IMR-90 (cell line): ENCODE results near the gene C3AR1. TPM values are rescaled to one million over a fixed set of nuclear protein-coding genes. Genes with fewer than 3 reads are reported as not detected.

ENCODE experiments used
- ATAC-seq: fragments of 200-7000 bp; cut with Tn5 transposase; 2 replicates; pipeline ENCODE4 v1.9.1; 2020; ENCODE audit warnings: low read depth, mild to moderate bottlenecking, moderate library complexity
- BruUV-seq: library from RNA; stranded (reverse); fragments of 400-500 nt; replicated peaks from 2 replicates; lab custom pipeline; 2021; lab: Mats Ljungman, UMichigan
- CTCF ChIA-PET: fragments of 300-600 bp; formaldehyde crosslinking; extraction: SDS; loops from one replicate; lab custom pipeline; 2021; ENCODE audit warnings: antibody characterized with exemption; lab: Yijun Ruan, JAX
- POLR2A ChIA-PET: fragments of 300-600 bp; sonication (Branson Sonifier 250); formaldehyde crosslinking; loops from one replicate; lab custom pipeline; 2022; ENCODE audit warnings: antibody characterized with exemption; ENCODE audit not compliant: unreplicated experiment; lab: Charles Lee
- DNase-seq: peaks from one replicate; pipeline ENCODE4 v3.0.0; 2013
- H2AFZ ChIP-seq: replicated peaks from 2 replicates; pipeline ENCODE3; 2013; ENCODE audit warnings: low read length, mild to moderate bottlenecking; ENCODE audit not compliant: poor library complexity
- H2AK5ac ChIP-seq: 2 replicates; pipeline ENCODE4 v1.6.1; 2013; ENCODE audit warnings: low read depth, low read length, inconsistent platforms
- H2AK9ac ChIP-seq: replicated peaks from 2 replicates; pipeline ENCODE3; 2013; ENCODE audit warnings: mild to moderate bottlenecking, low read depth, low read length, moderate library complexity; ENCODE audit not compliant: poor library complexity
- H2BK120ac ChIP-seq: 2 replicates; pipeline ENCODE4 v1.6.1; 2013; ENCODE audit warnings: low read depth, low read length, inconsistent platforms
- H2BK15ac ChIP-seq: 3 replicates; pipeline ENCODE4 v1.6.1; 2013; ENCODE audit warnings: low read depth, low read length, inconsistent platforms
- H2BK20ac ChIP-seq: 2 replicates; pipeline ENCODE4 v1.6.1; 2013; ENCODE audit warnings: low read depth, mild to moderate bottlenecking, inconsistent platforms, low read length, moderate library complexity
- H2BK5ac ChIP-seq: 2 replicates; pipeline ENCODE4 v1.6.1; 2013; ENCODE audit warnings: mild to moderate bottlenecking, low read depth, low read length, inconsistent platforms; ENCODE audit not compliant: poor library complexity, severe bottlenecking
- H3K14ac ChIP-seq: replicated peaks from 2 replicates; pipeline ENCODE4 v1.6.1; 2013; ENCODE audit warnings: low read depth, low read length, inconsistent platforms
- H3K18ac ChIP-seq: 2 replicates; pipeline ENCODE4 v1.6.1; 2013; ENCODE audit warnings: low read depth, low read length, control low read depth
- H3K23ac ChIP-seq: 2 replicates; pipeline ENCODE4 v1.6.1; 2013; ENCODE audit warnings: low read depth, low read length, inconsistent platforms
- H3K27ac ChIP-seq: 2 replicates; pipeline ENCODE4 v1.5.1; 2013; ENCODE audit warnings: mild to moderate bottlenecking, control low read depth, low read length; ENCODE audit not compliant: insufficient read depth
- H3K27me3 ChIP-seq: 2 replicates; pipeline ENCODE4 v1.6.1; 2013; ENCODE audit warnings: low read length; ENCODE audit not compliant: control insufficient read depth, insufficient read depth
- H3K36me3 ChIP-seq: 2 replicates; pipeline ENCODE4 v1.6.1; 2013; ENCODE audit warnings: low read length, mixed read lengths; ENCODE audit not compliant: control insufficient read depth, insufficient read depth
- H3K4ac ChIP-seq: 2 replicates; pipeline ENCODE4 v1.6.1; 2013; ENCODE audit warnings: low read depth, low read length, inconsistent platforms
- H3K4me1 ChIP-seq: 2 replicates; pipeline ENCODE4 v1.6.1; 2013; ENCODE audit warnings: low read length, mixed read lengths; ENCODE audit not compliant: control insufficient read depth, insufficient read depth
- H3K4me2 ChIP-seq: 2 replicates; pipeline ENCODE4 v1.6.1; 2013; ENCODE audit warnings: low read depth, mild to moderate bottlenecking, control low read depth, low read length, moderate library complexity
- H3K4me3 ChIP-seq: 2 replicates; pipeline ENCODE4 v1.5.1; 2013; ENCODE audit warnings: low read depth, mild to moderate bottlenecking, control low read depth, low read length, moderate library complexity; ENCODE audit not compliant: insufficient read depth
- H3K56ac ChIP-seq: 2 replicates; pipeline ENCODE4 v1.6.1; 2013; ENCODE audit warnings: low read length, inconsistent platforms; ENCODE audit not compliant: insufficient read depth; ENCODE audit errors: extremely low read depth
- H3K79me1 ChIP-seq, 2 experiments: 2 replicates each; pipeline ENCODE4 v1.6.1; 2013; ENCODE audit warnings: low read length in 2 of 2, inconsistent platforms in 1 of 2, low read depth in 1 of 2
- H3K9ac ChIP-seq: 2 replicates; pipeline ENCODE4 v1.6.1; 2013; ENCODE audit warnings: low read depth, low read length, control low read depth
- H3K9me1 ChIP-seq: 2 replicates; pipeline ENCODE4 v1.6.1; 2013; ENCODE audit warnings: low read length, inconsistent platforms; ENCODE audit not compliant: insufficient read depth
- H3K9me3 ChIP-seq: 2 replicates; pipeline ENCODE4 v1.6.1; 2013; ENCODE audit warnings: low read length; ENCODE audit not compliant: control insufficient read depth, insufficient read depth
- H4K20me1 ChIP-seq: 2 replicates; pipeline ENCODE4 v1.6.1; 2013; ENCODE audit warnings: low read length, inconsistent platforms; ENCODE audit not compliant: insufficient read depth
- H4K5ac ChIP-seq: 2 replicates; pipeline ENCODE4 v1.6.1; 2013; ENCODE audit warnings: mild to moderate bottlenecking, low read depth, low read length, control low read depth
- H4K8ac ChIP-seq, 2 experiments: 2 replicates each; pipeline ENCODE4 v1.6.1; 2013; ENCODE audit warnings: low read depth in 2 of 2, low read length in 2 of 2, control low read depth in 1 of 2, inconsistent platforms in 1 of 2
- H4K91ac ChIP-seq: 2 replicates; pipeline ENCODE4 v1.6.1; 2013; ENCODE audit warnings: low read depth, low read length, inconsistent platforms; ENCODE audit not compliant: insufficient read depth
- BHLHE40 ChIP-seq: fragments of 150-350 bp; IDR thresholded peaks from 2 replicates; pipeline ENCODE4 v1.6.1; 2016; ENCODE audit warnings: mild to moderate bottlenecking, low read depth, low read length
- CEBPB ChIP-seq: IDR thresholded peaks from 2 replicates; pipeline ENCODE4 v1.6.1; 2012; ENCODE audit warnings: low read depth, low read length, improper control_type of control experiment
- CHD1 ChIP-seq: IDR thresholded peaks from 2 replicates; pipeline ENCODE4 v1.6.1; 2012; ENCODE audit warnings: low read depth, low read length, improper control_type of control experiment
- CTCF ChIP-seq: conservative IDR thresholded peaks from 2 replicates; pipeline ENCODE4 v1.5.1; 2012; ENCODE audit warnings: mild to moderate bottlenecking, low read depth, low read length, improper control_type of control experiment
- ELK1 ChIP-seq: fragments of 150-350 bp; IDR thresholded peaks from 2 replicates; pipeline ENCODE4 v1.6.1; 2016; ENCODE audit warnings: low read depth, mild to moderate bottlenecking, low read length, moderate library complexity, borderline replicate concordance
- FOS ChIP-seq: fragments of 150-350 bp; IDR thresholded peaks from 2 replicates; pipeline ENCODE4 v1.6.1; 2016; ENCODE audit warnings: low read depth, low read length
- MAFK ChIP-seq: IDR thresholded peaks from 2 replicates; pipeline ENCODE4 v1.6.1; 2012; ENCODE audit warnings: low read depth, low read length, improper control_type of control experiment
- MAZ ChIP-seq: IDR thresholded peaks from 2 replicates; pipeline ENCODE4 v1.6.1; 2012; ENCODE audit warnings: low read depth, mild to moderate bottlenecking, low read length, improper control_type of control experiment, moderate library complexity, borderline replicate concordance
- MXI1 ChIP-seq: IDR thresholded peaks from 2 replicates; pipeline ENCODE4 v1.6.1; 2012; ENCODE audit warnings: low read depth, mild to moderate bottlenecking, low read length, moderate library complexity, borderline replicate concordance
- NFE2L2 ChIP-seq: fragments of 150-350 bp; IDR thresholded peaks from 2 replicates; pipeline ENCODE4 v1.6.1; 2016; ENCODE audit warnings: low read depth, mild to moderate bottlenecking, low read length
- POLR2A ChIP-seq: IDR thresholded peaks from 2 replicates; pipeline ENCODE4 v1.6.1; 2012; ENCODE audit warnings: mild to moderate bottlenecking, low read depth, low read length
- RAD21 ChIP-seq: IDR thresholded peaks from 2 replicates; pipeline ENCODE4 v1.6.1; 2012; ENCODE audit warnings: low read length, improper control_type of control experiment
- RCOR1 ChIP-seq: IDR thresholded peaks from 2 replicates; pipeline ENCODE4 v1.6.1; 2012; ENCODE audit warnings: mild to moderate bottlenecking, low read length, improper control_type of control experiment; ENCODE audit not compliant: insufficient replicate concordance
- RFX5 ChIP-seq: IDR thresholded peaks from 2 replicates; pipeline ENCODE4 v1.8.0; 2012; ENCODE audit warnings: low read depth, mild to moderate bottlenecking, low read length, moderate library complexity
- SMC3 ChIP-seq: fragments of 150-350 bp; IDR thresholded peaks from 2 replicates; pipeline ENCODE4 v1.6.1; 2016; ENCODE audit warnings: low read depth, mild to moderate bottlenecking, antibody characterized with exemption, low read length, moderate library complexity
- USF2 ChIP-seq: fragments of 150-350 bp; IDR thresholded peaks from 2 replicates; pipeline ENCODE4 v1.6.1; 2017; ENCODE audit warnings: mild to moderate bottlenecking, antibody characterized with exemption, low read length, low read depth
- dilution Hi-C: fragments of 300-500 bp; cut with HindIII; formaldehyde crosslinking; loops from one replicate; pipeline ENCODE4 v1.14.3; 2018; ENCODE audit warnings: low sequenced_read_pairs; ENCODE audit not compliant: unreplicated experiment
- in situ Hi-C: fragments of 300-500 bp; cut with MboI; formaldehyde crosslinking; loops from 3 replicates; pipeline ENCODE4 v1.14.3; 2019; ENCODE audit warnings: low sequenced_read_pairs, inconsistent platforms, mixed read lengths
- intact Hi-C: fragments of 100-400 bp; cut with micrococcal nuclease; formaldehyde crosslinking; loops from 2 replicates; pipeline ENCODE4 v1.10.0; 2022
- polyA plus RNA-seq, 3 experiments: library from polyadenylated mRNA; depleted of rRNA; stranded (reverse); fragments of >200 nt; gene quantifications; 2 replicates each; pipeline ENCODE4 v1.2.3, GENCODE V29; 2012; ENCODE audit warnings: low replicate concordance in 1 of 3
- total RNA-seq: library from RNA; depleted of rRNA; stranded (reverse); fragments of >200 nt; gene quantifications from 2 replicates; pipeline ENCODE4 v1.2.3, GENCODE V29; 2012

C3AR1 gene
- total and polyA plus RNA-seq, 2 of the 4 experiments (the other 2 are of a cell fraction), result 0.31 to 0.36 TPM

- Histone ChIP-seq H2BK5ac (no peak overlapping the region), H3K79me1 (no peaks in the 10 kb centered on the region), H3K27ac (no peak overlapping the region), H3K36me3 (no peaks in the 10 kb centered on the region), H3K14ac (no peak overlapping the region), H4K20me1 (no peaks in the 10 kb centered on the region), H3K56ac (no peak overlapping the region), H3K27me3 (no peaks in the 10 kb centered on the region), H4K91ac (no peak overlapping the region), H2BK20ac (no peak overlapping the region), H2AK9ac (no peak overlapping the region), H4K5ac (no peak overlapping the region), H2AFZ (no peak overlapping the region), H4K8ac (no peak overlapping the region), H3K4me3 (no peak overlapping the region), H2BK15ac (no peak overlapping the region), H3K18ac (no peak overlapping the region), H3K9me3 (no peaks in the 10 kb centered on the region), H2BK120ac (no peak overlapping the region), H3K4me2 (no peak overlapping the region), H3K4me1 (peaks cover 2% of the 10 kb centered on the region; the same call in 1 of the 2 replicates), H2AK5ac (no peak overlapping the region), H3K9me1 (no peaks in the 10 kb centered on the region; the same call in 1 of the 2 replicates), H3K9ac (no peak overlapping the region), H3K4ac (no peak overlapping the region), H3K23ac (no peak overlapping the region)
- no peak for ATAC-seq
- dilution Hi-C loops (no loop called here), in situ Hi-C loops (no loop called here), intact Hi-C loops (no loop called here)
- CTCF ChIA-PET, result interaction anchor here (1.0 to 2.1 kb wide), 2 partner anchors 9 to 24 kb away, joined by 4 to 7 read pairs; no protein-coding TSS in a partner anchor
- DNase-seq, result no peak
- POLR2A ChIA-PET, result no interaction called here
- no peak for TF ChIP-seq RAD21
- no peak for TF ChIP-seq NFE2L2
- no peak for TF ChIP-seq SMC3
- no peak for TF ChIP-seq RCOR1
- no peak for TF ChIP-seq MAFK
- TF ChIP-seq POLR2A, result no peak
- no peak for TF ChIP-seq MAZ
- TF ChIP-seq CEBPB, result no peak
- TF ChIP-seq CTCF, result no peak
- TF ChIP-seq BHLHE40, result no peak
- TF ChIP-seq CHD1, result no peak
- no peak for TF ChIP-seq USF2
- no peak for TF ChIP-seq RFX5
- no peak for TF ChIP-seq ELK1
- no peak for TF ChIP-seq MXI1
- no peak for TF ChIP-seq FOS
- no TSS peak for BruUV-seq
Measured at GRCh38 chr12:8069582-8069981, 3.4 kb upstream of the C3AR1 start.
